Upper lobe of left lung (tissue), 6 donors: ENCODE measurements around the gene SRGAP3. TPM values are rescaled to one million over a fixed set of nuclear protein-coding genes. Genes with fewer than 3 reads are reported as not detected.

ENCODE experiments used
- ATAC-seq, 2 donors: fragments of 200-7000 bp; cut with Tn5 transposase; one replicate each; pipeline ENCODE4 v1.9.1; 2022; ENCODE audit warnings: mild to moderate bottlenecking in 2 of 2, moderate library complexity in 2 of 2; ENCODE audit not compliant: low FRiP score in 2 of 2
- DNase-seq, 2 donors: peaks; one replicate each; pipeline ENCODE4 v3.0.0-alpha.2; 2019 to 2020
- H3K27ac ChIP-seq, 4 donors: fragments of 200-600 bp; sonication (generic); one replicate each; pipeline ENCODE4 v1.5.1; 2016 to 2019
- H3K27me3 ChIP-seq, 4 donors: fragments of 200-600 bp; sonication (generic); one replicate each; pipeline ENCODE4 v1.5.1; 2017 to 2019
- H3K36me3 ChIP-seq, 4 donors: fragments of 200-600 bp; sonication (generic); one replicate each; pipeline ENCODE4 v1.5.1; 2016 to 2019
- H3K4me1 ChIP-seq, 4 donors: fragments of 200-600 bp; sonication (generic); one replicate each; pipeline ENCODE4 v1.5.1; 2018 to 2019
- H3K4me3 ChIP-seq, 4 donors: fragments of 200-600 bp; sonication (generic); one replicate each; pipeline ENCODE4 v1.5.1; 2017 to 2019; ENCODE audit warnings: mild to moderate bottlenecking in 2 of 4, moderate library complexity in 1 of 4
- H3K9me3 ChIP-seq, 4 donors: fragments of 200-600 bp; sonication (generic); one replicate each; pipeline ENCODE4 v1.5.1; 2018 to 2019
- EP300 ChIP-seq, 4 donors: sonication (generic); formaldehyde crosslinking; IDR thresholded peaks; one replicate each; pipeline ENCODE4 v1.5.1; 2017; ENCODE audit warnings: antibody characterized with exemption in 4 of 4, control low read depth in 2 of 4
- POLR2A ChIP-seq, 4 donors: fragments of 450-650 bp; IDR thresholded peaks; one replicate each; pipeline ENCODE4 v1.5.1; 2016 to 2017; ENCODE audit warnings: antibody characterized with exemption in 4 of 4, mild to moderate bottlenecking in 2 of 4
- POLR2AphosphoS5 ChIP-seq, 2 donors: sonication (generic); formaldehyde crosslinking; IDR thresholded peaks; one replicate each; pipeline ENCODE4 v1.5.1; 2017; ENCODE audit warnings: antibody characterized with exemption in 2 of 2
- WGBS, 2 donors: methylation state at CpG; one replicate each; pipeline ENCODE4 v1.1.5; 2017 to 2018; 5-methylcytosine and 5-hydroxymethylcytosine counted together
- total RNA-seq, 6 donors: library from RNA; depleted of rRNA in 4 of 6; stranded (reverse); fragments of >200 nt in 4 of 6; gene quantifications; one replicate each; pipeline versions ENCODE4 v1.1.0 to v1.2.1, GENCODE V29; 2016 to 2021
- TF ChIP-seq, protein P1 (sequence below), 6 experiments: fragments of 450-650 bp in 4 of 6; fragments of 200-600 bp in 2 of 6; sonication (generic) in 2 of 6; IDR thresholded peaks; one replicate each; pipeline ENCODE4 v1.5.1; 2016 to 2019; ENCODE audit warnings: antibody characterized with exemption in 6 of 6
- donor health status: DM: no; HTN: no; CAD: no; lungs with moderate emphysema.
- donor health status: DM: no; HTN: yes; CAD: no; lungs with severe emphysema.

SRGAP3 gene
- total RNA-seq, 6 donors from 2014 or later = 4.6 to 29.6 (median 11.4) TPM

DNA sequence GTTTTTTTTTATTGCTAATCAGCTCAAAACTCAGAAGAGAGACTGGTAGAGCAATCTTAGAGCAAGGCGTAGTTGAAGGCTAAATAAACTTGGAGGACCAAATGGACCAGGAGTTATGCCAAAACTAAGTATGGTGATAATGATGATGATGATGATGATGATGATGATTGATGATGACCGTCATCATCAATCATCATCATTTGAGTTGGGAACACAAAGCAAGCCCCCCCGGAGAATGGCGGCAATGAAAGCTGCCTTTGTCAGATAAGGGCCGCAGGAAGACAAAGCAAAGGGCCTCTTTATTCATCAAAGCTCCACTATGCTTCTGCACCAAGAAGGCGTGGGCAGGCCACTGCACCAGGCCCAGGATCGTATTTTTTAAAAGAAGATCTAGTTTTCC, 204.1 kb downstream of the SRGAP3 start:
- Histone ChIP-seq H3K4me3 (no peak overlapping the region), H3K27me3 (no peaks in the 10 kb centered on the region), H3K4me1 (no peaks in the 10 kb centered on the region), H3K9me3 (no peaks in the 10 kb centered on the region), H3K27ac (no peak overlapping the region), H3K36me3 (no peaks in the 10 kb centered on the region)
- ATAC-seq (no peak), DNase-seq (no peak)
- WGBS, 2 donors = 83 to 84% methylated on average over 7 of the region's 7 CpGs
- TF ChIP-seq POLR2AphosphoS5 (IDR thresholded peaks at IDR 0.05) (no peak), POLR2A (IDR thresholded peaks at IDR 0.05) (no peak), EP300 (IDR thresholded peaks at IDR 0.05) (no peak)
- TF ChIP-seq, protein P1, sequence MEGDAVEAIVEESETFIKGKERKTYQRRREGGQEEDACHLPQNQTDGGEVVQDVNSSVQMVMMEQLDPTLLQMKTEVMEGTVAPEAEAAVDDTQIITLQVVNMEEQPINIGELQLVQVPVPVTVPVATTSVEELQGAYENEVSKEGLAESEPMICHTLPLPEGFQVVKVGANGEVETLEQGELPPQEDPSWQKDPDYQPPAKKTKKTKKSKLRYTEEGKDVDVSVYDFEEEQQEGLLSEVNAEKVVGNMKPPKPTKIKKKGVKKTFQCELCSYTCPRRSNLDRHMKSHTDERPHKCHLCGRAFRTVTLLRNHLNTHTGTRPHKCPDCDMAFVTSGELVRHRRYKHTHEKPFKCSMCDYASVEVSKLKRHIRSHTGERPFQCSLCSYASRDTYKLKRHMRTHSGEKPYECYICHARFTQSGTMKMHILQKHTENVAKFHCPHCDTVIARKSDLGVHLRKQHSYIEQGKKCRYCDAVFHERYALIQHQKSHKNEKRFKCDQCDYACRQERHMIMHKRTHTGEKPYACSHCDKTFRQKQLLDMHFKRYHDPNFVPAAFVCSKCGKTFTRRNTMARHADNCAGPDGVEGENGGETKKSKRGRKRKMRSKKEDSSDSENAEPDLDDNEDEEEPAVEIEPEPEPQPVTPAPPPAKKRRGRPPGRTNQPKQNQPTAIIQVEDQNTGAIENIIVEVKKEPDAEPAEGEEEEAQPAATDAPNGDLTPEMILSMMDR (IDR thresholded peaks at IDR 0.05) = no peak

DNA sequence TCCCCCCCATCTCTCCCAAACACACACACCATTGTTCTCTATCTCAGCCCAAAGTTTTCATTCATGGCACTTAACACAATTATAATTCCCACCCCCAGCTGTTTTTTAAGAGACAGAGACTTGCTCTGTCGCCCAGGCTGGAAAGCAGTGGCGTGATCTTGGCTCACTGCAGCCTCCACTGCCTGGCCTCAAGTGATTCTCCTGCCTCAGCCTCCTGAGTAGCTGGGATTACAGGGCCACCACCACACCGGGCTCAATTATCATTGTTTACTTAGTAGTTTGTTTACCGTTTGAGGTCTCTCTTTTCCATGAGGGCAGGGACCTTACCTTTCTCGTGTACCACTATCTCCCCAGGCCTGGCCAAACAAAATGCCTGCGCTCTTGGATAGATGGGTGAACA, 206.4 kb downstream of the SRGAP3 start:
- DNase-seq (no peak), ATAC-seq (no peak)
- Histone ChIP-seq H3K36me3 (no peaks in the 10 kb centered on the region), H3K4me3 (no peak overlapping the region), H3K27me3 (no peaks in the 10 kb centered on the region), H3K4me1 (no peaks in the 10 kb centered on the region), H3K27ac (no peak overlapping the region), H3K9me3 (no peaks in the 10 kb centered on the region)
- TF ChIP-seq POLR2AphosphoS5 (IDR thresholded peaks at IDR 0.05) (no peak), EP300 (IDR thresholded peaks at IDR 0.05) (no peak), POLR2A (IDR thresholded peaks at IDR 0.05) (no peak)
- TF ChIP-seq, protein P1 (IDR thresholded peaks at IDR 0.05) = no peak
- WGBS, 2 donors = 74 to 76% methylated on average over 6 of the region's 6 CpGs

DNA sequence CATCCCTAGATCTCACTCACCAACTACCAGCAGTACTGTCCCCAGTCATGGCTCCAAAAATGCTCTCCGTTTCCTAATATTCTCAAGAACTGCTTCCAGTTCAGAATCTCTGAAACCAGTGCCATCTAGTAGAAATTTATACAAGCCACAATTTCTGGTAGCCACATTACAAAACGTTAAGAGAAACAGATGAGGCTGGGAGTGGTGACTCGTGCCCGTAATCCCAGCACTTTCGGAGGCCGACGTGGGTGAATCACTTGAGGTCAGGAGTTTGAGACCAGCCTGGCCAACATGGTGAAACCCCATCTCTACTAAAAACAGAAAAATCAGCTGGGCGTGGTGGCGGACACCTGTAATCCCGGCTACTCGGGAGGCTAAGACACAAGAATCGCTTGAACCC, 207.8 kb downstream of the SRGAP3 start:
- Histone ChIP-seq H3K27me3 (no peaks in the 10 kb centered on the region), H3K4me3 (no peak overlapping the region), H3K36me3 (no peaks in the 10 kb centered on the region), H3K9me3 (no peaks in the 10 kb centered on the region), H3K4me1 (peaks cover 0 to 6% (median 2%) of the 10 kb centered on the region in 4 donors), H3K27ac (no peak overlapping the region)
- ATAC-seq (no peak), DNase-seq (no peak)
- TF ChIP-seq POLR2AphosphoS5 (IDR thresholded peaks at IDR 0.05) = no peak
- no peak for TF ChIP-seq EP300 (IDR thresholded peaks at IDR 0.05)
- TF ChIP-seq, protein P1 (IDR thresholded peaks at IDR 0.05) = no peak
- no peak for TF ChIP-seq POLR2A (IDR thresholded peaks at IDR 0.05)
- 89 to 94% methylated on average over 12 of the region's 12 CpGs for WGBS, 2 donors

DNA sequence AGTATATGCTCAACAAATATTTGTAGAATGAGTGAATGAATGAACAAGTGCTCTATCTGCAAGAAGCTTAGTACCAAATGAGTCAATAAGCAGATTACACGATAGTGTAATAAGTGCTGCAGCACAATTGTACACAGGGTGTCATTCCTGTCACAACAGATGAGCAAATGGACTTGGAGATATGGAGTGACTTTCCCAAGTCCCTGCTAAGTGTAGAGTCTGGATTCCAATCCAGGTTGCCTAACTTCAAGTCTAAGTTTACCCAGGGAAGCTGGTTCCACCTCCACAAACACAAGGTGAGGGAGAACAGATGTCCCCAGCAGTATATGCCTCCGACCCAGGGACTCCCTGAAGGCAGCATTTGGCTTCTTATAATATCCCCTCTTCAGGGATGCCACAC, 208.4 kb downstream of the SRGAP3 start:
- ATAC-seq = no peak
- no peak for DNase-seq
- TF ChIP-seq POLR2A (IDR thresholded peaks at IDR 0.05) (no peak), POLR2AphosphoS5 (IDR thresholded peaks at IDR 0.05) (no peak), EP300 (IDR thresholded peaks at IDR 0.05) (no peak)
- TF ChIP-seq, protein P1 (IDR thresholded peaks at IDR 0.05) = no peak
- no peak overlapping the region for H3K4me3 ChIP-seq
- H3K27me3 ChIP-seq = no peaks in the 10 kb centered on the region
- no peak overlapping the region for H3K27ac ChIP-seq
- peaks cover 0 to 6% (median 4%) of the 10 kb centered on the region in 4 donors for H3K4me1 ChIP-seq
- 44 to 68% methylated on average over 2 of the region's 2 CpGs for WGBS, 2 donors
- no peaks in the 10 kb centered on the region for H3K9me3 ChIP-seq
- H3K36me3 ChIP-seq = no peaks in the 10 kb centered on the region

DNA sequence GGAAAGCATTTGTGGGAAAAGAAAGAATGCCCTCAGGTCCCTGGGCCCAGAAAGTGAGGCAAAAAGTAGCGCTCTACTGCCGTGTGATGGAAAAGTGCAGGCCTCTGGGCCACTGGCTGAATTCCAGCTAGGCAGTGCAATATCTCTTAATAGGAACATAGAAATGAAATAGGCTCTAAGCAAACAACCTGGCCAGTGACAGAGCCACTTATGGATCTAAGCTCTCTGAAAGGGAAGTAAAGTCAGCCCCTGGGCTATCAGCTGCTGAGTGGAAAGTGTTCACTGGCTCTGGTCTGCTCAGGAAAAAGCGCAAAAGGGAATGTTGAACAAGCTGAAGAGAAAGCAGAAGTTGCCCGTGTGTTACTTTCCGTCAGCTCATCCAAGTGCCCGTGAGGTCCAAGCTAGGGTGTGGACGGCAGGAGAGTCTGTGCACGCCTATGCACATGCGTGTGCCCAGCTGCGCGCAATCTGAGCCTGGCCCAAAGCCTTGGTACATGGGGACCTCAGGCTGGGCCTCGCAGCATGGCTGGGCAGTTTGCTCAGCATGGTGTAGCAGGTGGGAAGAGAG, 212.2 kb downstream of the SRGAP3 start:
- Histone ChIP-seq H3K4me3 (no peak overlapping the region), H3K36me3 (no peaks in the 10 kb centered on the region), H3K27ac (peak overlapping the region in 3 of 4 donors; percentile 15 to 64 (median 23)), H3K4me1 (peaks cover 0 to 6% (median 5%) of the 10 kb centered on the region in 4 donors), H3K9me3 (no peaks in the 10 kb centered on the region), H3K27me3 (no peaks in the 10 kb centered on the region)
- ATAC-seq = peak; percentile 52 to 62
- DNase-seq = peak in 1 of 2 donors; percentile 58
- 79% methylated on average over 11 to 12 of the region's 12 CpGs for WGBS, 2 donors
- TF ChIP-seq POLR2A (IDR thresholded peaks at IDR 0.05) (no peak), POLR2AphosphoS5 (IDR thresholded peaks at IDR 0.05) (no peak), EP300 (IDR thresholded peaks at IDR 0.05) (no peak)
- TF ChIP-seq, protein P1 (IDR thresholded peaks at IDR 0.05) = no peak
